Hematopoietic multipotent progenitor cell (in vitro differentiated cells): Measurements from ENCODE around the gene OR51E2. TPM values are rescaled to one million over a fixed set of nuclear protein-coding genes. Genes with fewer than 3 reads are reported as not detected.
"Not testable (repeated sequence)": the region's sequence is repeated elsewhere in the genome, so short reads cannot be mapped to it uniquely, and the experiment has no call there.

Experiments
- DNase-seq, 3 donors: peaks; one replicate each; pipeline ENCODE4 v3.0.0-alpha.2; 2011 to 2015; ENCODE audit warnings: low read depth in 2 of 3, low spot score in 2 of 3
- total RNA-seq: library from RNA; depleted of rRNA; stranded (reverse); fragments of >200 nt; gene quantifications from one replicate; pipeline ENCODE4 v1.2.3, GENCODE V29; 2012

Gene OR51E2
- total RNA-seq: under 0.01 TPM

DNA sequence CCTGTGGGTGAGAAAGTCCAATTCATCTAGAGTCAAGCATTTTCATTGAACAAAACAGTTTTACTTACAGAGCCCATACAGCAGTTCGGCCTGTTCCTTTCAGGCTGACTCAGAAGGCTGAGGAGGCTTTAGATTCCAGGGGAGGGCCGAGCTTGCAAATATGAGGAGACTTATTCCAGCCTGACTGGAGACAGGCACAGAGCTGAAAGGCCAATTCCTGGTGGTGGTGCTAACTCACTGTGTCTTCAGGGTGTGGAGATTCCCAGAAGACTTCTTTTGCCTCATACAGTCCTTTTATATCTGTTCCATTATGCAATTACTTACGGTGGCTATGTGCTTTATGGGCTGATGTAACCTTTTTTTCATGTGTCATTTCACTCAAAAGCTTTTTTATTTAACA is at the start of gene OR51E2:
Gene OR51E2 (minus strand): TSS at position 269 of the 400 bp plus-strand sequence. CDS start 15,142 bp downstream, outside the sequence.
- no peak for DNase-seq

DNA sequence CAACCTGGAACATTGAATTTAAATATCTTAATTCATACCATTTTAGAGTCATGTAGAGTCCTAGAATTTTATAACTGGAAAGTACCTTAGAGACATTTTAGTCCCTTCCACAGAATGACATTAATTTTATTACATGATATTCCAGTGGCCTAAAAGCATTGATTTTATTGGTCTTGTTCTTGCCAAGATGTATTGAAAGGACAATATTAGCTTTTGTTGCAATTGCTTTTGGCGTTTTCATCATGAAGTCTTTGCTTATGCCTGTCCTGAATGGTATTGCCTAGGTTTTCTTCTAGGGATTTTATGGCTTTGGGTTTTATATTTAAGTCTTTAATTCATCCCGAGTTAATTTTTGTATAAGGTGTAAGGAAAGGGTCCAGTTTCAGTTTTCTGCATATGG is 43.1 kb upstream of the OR51E2 start:
- DNase-seq: no peak

DNA sequence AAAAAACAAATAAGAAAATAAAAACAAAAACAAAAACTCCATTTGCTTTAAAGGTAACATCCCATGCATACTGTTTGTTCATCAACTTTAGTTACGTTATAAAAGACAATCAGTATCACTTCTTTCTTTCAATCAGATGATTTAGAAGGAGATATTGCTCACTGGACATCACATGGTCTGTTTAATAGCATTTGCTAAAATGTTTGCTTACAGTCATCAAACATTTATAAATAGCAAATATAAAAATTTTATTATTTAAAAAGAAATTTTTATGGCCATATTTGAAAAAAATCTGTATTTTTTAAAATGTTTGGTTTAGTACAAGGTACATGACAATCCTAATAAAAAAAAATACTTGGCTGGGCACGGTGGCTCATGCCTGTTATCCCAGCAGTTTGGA is 29.5 kb upstream of the OR51E2 start:
- DNase-seq: no peak

- not testable (repeated sequence) for DNase-seq
Measured at GRCh38 chr11:4722616-4723534, 25.2 kb upstream of the OR51E2 start.

GRCh38 chr11:4714300-4714699 is 16.6 kb upstream of the OR51E2 start:
- DNase-seq: no peak

- no peak for DNase-seq
Measured at GRCh38 chr11:4713241-4713640, 15.6 kb upstream of the OR51E2 start.

DNA sequence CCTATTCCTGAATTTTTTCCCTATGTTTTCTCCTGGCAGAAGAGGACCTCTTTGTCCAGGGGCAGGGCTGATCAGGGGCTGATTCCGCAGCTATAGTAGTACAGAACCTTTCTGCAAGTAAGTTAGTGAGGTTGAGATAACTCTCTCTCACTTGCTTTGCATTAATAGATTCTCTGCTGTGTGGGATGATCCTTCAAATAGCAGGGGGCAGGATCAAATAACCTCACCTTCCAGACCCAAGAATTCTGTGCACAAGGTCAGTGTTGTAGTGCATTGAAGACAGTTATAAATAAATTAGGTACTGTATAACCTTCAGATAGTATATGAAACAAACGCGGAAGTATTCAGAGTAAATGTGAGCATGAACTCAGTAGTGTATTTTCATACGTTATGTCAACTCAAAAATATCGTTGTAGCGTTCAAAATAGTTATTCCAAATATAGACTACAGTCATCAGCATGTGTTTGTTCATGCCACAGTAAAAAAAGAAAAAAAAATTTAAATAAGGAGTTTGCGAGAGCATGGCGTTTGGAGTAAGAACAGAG is 7.2 kb upstream of the OR51E2 start:
- DNase-seq: no peak

DNA sequence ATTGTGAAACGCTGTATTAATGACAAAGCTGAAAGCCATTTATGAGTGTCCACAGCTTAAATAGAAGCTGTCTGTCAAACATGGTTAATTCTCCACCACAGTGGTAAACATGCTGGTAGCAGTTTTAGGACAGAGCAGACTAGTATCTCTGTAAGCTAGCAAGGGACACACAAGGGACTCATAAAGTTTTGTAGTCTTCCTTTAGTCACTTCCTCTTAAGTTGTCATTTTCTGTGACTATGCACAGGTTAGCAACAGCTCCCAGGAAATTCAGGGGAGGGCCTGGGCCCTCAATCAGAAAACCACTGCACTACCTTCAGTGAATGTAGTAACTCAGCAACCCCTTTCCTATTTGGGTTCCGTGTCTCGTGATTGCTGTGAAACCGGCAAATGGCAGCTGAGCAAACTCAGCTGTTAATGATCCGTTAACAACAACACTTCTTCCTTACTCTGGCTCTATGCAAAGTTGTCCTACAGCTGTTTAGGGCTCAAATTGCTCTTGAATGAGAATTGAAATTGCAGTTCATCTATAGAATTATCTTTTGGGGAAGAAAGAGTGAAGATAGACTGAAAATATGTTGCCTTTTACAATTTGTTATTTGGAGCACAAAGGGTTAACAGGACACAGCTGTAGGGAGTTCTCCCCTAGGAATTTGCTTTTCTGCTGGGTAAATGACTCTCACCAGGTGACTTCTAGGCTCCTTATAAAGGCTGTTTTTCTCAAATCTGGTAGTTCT is 6.6 kb upstream of the OR51E2 start, which contains the start of gene MMP26:
Gene MMP26 (plus strand): TSS at position 731 of the 736 bp plus-strand sequence.
- DNase-seq: no peak

DNA sequence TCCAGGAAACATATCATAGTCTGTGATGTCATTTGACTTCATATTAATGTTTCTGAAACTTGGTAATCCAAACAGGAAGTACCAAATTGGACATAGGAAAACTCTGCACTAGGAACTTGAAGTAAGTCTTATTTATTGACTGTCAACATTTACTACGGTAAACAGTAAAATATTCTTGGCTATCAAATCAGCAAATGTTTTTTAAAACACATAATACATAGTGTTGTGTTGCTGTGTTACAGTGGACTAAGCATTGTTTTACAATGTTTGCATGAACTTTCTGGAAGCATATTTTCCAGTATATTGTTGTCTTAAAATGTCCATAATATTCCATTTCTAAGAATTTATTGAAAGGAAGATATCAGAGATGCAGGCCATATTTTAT is 2.8 kb upstream of the OR51E2 start:
- DNase-seq: no peak

- DNase-seq: no peak
Measured at GRCh38 chr11:4699697-4700435, 2.2 kb upstream of the OR51E2 start.

GRCh38 chr11:4695442-4695841 is 2.2 kb downstream of the OR51E2 start:
- no peak for DNase-seq

- DNase-seq: no peak
Measured at GRCh38 chr11:4684631-4685285, 12.9 kb downstream of the OR51E2 start.

DNA sequence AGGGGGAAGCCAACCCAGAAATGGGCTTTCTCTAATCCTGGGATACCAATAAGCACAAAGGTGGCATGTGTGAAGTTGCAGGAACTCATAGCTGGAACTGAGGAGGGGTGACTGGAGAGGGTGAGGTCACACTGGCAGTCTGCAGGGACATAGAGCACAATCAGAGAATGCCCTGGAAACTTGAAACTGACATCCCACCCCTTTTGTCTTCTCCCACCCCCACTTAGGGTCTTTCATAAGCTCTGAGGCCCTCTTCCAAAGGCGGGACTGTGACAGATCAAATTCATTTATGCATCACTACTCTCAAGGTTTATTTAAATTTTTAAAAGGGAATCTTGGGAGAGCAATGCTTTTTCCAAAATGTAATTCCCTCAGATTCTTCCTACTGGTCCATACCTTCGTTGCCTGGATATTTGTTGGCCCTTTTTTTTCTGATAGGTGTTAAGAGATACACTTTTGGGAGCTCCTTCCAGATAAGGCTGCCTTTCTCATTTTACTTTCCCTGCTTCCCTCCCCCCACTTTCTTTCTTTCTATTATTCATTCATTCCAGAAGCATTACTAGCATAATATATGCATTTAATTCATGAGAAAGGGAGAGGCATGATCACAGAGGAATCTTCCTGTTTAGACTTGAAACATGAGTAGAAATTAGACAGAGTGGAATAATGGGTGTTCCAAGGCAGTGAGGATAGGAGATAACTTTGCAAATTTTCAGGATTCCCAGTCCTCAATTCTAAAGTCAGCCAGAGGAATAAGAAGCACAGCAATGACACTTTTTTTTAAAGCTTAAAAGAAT is 14.8 kb downstream of the OR51E2 start:
- DNase-seq: no peak

- no peak for DNase-seq
Measured at GRCh38 chr11:4680341-4680740, 17.3 kb downstream of the OR51E2 start.

- no peak for DNase-seq
Measured at GRCh38 chr11:4677948-4678347, 19.7 kb downstream of the OR51E2 start.

GRCh38 chr11:4673781-4674180 is 23.9 kb downstream of the OR51E2 start:
- no peak for DNase-seq

GRCh38 chr11:4672470-4672869 is 25.2 kb downstream of the OR51E2 start:
- DNase-seq: no peak

DNA sequence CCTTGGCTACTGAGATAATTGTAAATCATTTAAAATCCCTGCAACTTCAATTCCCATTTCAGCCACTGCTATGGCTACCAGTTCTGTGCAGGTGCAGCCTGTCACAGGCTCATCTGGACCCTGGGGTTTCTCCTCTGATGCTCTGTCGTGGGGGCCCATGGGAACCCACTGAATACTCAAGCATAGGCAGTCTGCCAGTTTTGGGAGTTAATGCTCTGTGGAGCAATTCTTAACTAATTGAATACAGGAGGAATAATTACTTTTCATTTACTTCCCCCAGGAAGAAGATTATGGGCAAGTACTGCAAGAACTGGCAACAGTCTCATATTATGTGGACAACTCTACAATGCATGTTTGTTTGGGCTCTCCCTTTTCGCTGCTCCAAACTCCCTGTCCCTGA is 25.9 kb downstream of the OR51E2 start:
- no peak for DNase-seq

GRCh38 chr11:4665424-4665823 is 32.2 kb downstream of the OR51E2 start:
- DNase-seq: no peak
